Measurements from ENCODE around the gene TECR. TPM values are rescaled to one million over a fixed set of nuclear protein-coding genes. Genes with fewer than 3 reads are reported as not detected.
"Not testable (repeated sequence)": the region's sequence is repeated elsewhere in the genome, so short reads cannot be mapped to it uniquely, and the experiment has no call there.

Gene TECR
- total RNA-seq, 1 experiment from 2014 or later, result 145 TPM

- Histone ChIP-seq H3K27me3 (ENCODE audit: low read length) (no peaks in the 10 kb centered on the region), H3K36me3 (ENCODE audit: low read depth, low read length) (no peaks in the 10 kb centered on the region), H2AFZ (ENCODE audit: low read length) (no peak overlapping the region), H3K4me1 (ENCODE audit: insufficient read depth, low read length) (peaks cover 54% of the 10 kb centered on the region), H4K20me1 (ENCODE audit: low read length) (no peaks in the 10 kb centered on the region), H3K4me3 (ENCODE audit: low read length) (no peak overlapping the region), H3K9ac (ENCODE audit: low read length) (no peak overlapping the region), H3K9me2 (replicated peaks; ENCODE audit: low read length) (no peaks in the 10 kb centered on the region), H3K27ac (ENCODE audit: low read length) (no peak overlapping the region), H3K79me2 (ENCODE audit: low read length) (no peaks in the 10 kb centered on the region), H3F3A (ENCODE audit: low read length, unreplicated experiment) (peaks cover 13% of the 10 kb centered on the region), H3K4me2 (ENCODE audit: low read length) (no peak overlapping the region), H3K9me3 (ENCODE audit: low read length) (no peaks in the 10 kb centered on the region)
- ChIA-PET POLR2A (ENCODE audit: unreplicated experiment) (no interaction called here), CTCF (no interaction called here)
- BruUV-seq (replicated peaks), result no TSS peak
- no peak for DNase-seq
- intact Hi-C loops (cut with micrococcal nuclease), result no loop called here
- ATAC-seq, result no peak
- no peak for TF ChIP-seq EZH2 (IDR thresholded peaks at IDR 0.05; ENCODE audit: low read length, unreplicated experiment)
- no peak for TF ChIP-seq CTCF (conservative IDR thresholded peaks at IDR 0.05; ENCODE audit: low read depth, low read length)
- no peak for TF ChIP-seq EZH2phosphoT487 (IDR thresholded peaks at IDR 0.05; ENCODE audit: borderline replicate concordance, low read length)
These were observed 26.1 kb upstream of the TECR start for GRCh38 chr19:14503285-14503684.

- not testable (repeated sequence) for BruUV-seq (replicated peaks)
- POLR2A ChIA-PET (ENCODE audit: unreplicated experiment), result interaction anchor here (0.8 to 1.0 kb wide), 2 partner anchors 12 to 14 kb away, joined by 4 to 12 read pairs; no protein-coding TSS in a partner anchor
These were observed 24.8 kb upstream of the TECR start for GRCh38 chr19:14504575-14504974.

GRCh38 chr19:14505488-14506239, 23.7 kb upstream of the TECR start:
- peak overlapping the region; percentile 62 for H2AFZ ChIP-seq (ENCODE audit: low read length)
- no peaks in the 10 kb centered on the region for H4K20me1 ChIP-seq (ENCODE audit: low read length)
- peak overlapping the region; percentile 41 for H3K4me3 ChIP-seq (ENCODE audit: low read length)
- peak overlapping the region; percentile 79 for H3K4me2 ChIP-seq (ENCODE audit: low read length)
- no peaks in the 10 kb centered on the region for H3K36me3 ChIP-seq (ENCODE audit: low read depth, low read length)
- POLR2A ChIA-PET (ENCODE audit: unreplicated experiment), result interaction anchor here (0.6 to 1.6 kb wide), 7 partner anchors 9 to 124 kb away, joined by 3 to 16 read pairs (median 4); partner anchors contain the start of gene DNAJB1
- H3K27me3 ChIP-seq (ENCODE audit: low read length), result no peaks in the 10 kb centered on the region
- ATAC-seq (peak; percentile 83), DNase-seq (peak; percentile 99)
- H3K9me3 ChIP-seq (ENCODE audit: low read length), result no peaks in the 10 kb centered on the region
- peaks cover 13% of the 10 kb centered on the region for H3F3A ChIP-seq (ENCODE audit: low read length, unreplicated experiment)
- no peaks in the 10 kb centered on the region for H3K9me2 ChIP-seq (replicated peaks; ENCODE audit: low read length)
- no peak for TF ChIP-seq EZH2 (IDR thresholded peaks at IDR 0.05; ENCODE audit: low read length, unreplicated experiment)
- TF ChIP-seq EZH2phosphoT487 (IDR thresholded peaks at IDR 0.05; ENCODE audit: borderline replicate concordance, low read length), result no peak
- peak; percentile 93 for TF ChIP-seq CTCF (conservative IDR thresholded peaks at IDR 0.05; ENCODE audit: low read depth, low read length)
- H3K27ac ChIP-seq (ENCODE audit: low read length), result peak overlapping the region; percentile 96
- intact Hi-C loops (cut with micrococcal nuclease), result loop anchor here (1.0 kb wide), 3 partner anchors 9 to 30 kb away; partner anchors contain the start of genes GIPC1 and PTGER1
- peak overlapping the region; percentile 81 for H3K9ac ChIP-seq (ENCODE audit: low read length)
- CTCF ChIA-PET, result interaction anchor here (0.6 to 1.3 kb wide), 6 partner anchors 9 to 271 kb away, joined by 3 to 15 read pairs (median 4); partner anchors contain the start of genes DNAJB1 and GIPC1
- TSS peak; percentile 95 for BruUV-seq (replicated peaks)
- H3K4me1 ChIP-seq (ENCODE audit: insufficient read depth, low read length), result peaks cover 73% of the 10 kb centered on the region
- H3K79me2 ChIP-seq (ENCODE audit: low read length), result 0 out of 2 replicates have a peak, but pooled peaks cover 7% of the 10 kb centered on the region

More at GRCh38 chr19:14504575-14504974, 24.8 kb upstream of the TECR start:
- H3K36me3 ChIP-seq (ENCODE audit: low read depth, low read length); H3K9ac ChIP-seq (ENCODE audit: low read length); H3K27me3 ChIP-seq (ENCODE audit: low read length); ATAC-seq; H3K4me3 ChIP-seq (ENCODE audit: low read length); H3K9me3 ChIP-seq (ENCODE audit: low read length); H3K9me2 ChIP-seq (replicated peaks; ENCODE audit: low read length); H3K79me2 ChIP-seq (ENCODE audit: low read length); H2AFZ ChIP-seq (ENCODE audit: low read length); DNase-seq; H4K20me1 ChIP-seq (ENCODE audit: low read length); intact Hi-C loops (cut with micrococcal nuclease): not testable (repeated sequence)
- H3K27ac ChIP-seq (ENCODE audit: low read length), result peak overlapping the region; percentile 96; the same call in 1 of the 2 replicates
- peak overlapping the region; percentile 79; the same call in 1 of the 2 replicates for H3K4me2 ChIP-seq (ENCODE audit: low read length)
- peaks cover 64% of the 10 kb centered on the region for H3K4me1 ChIP-seq (ENCODE audit: insufficient read depth, low read length)
- CTCF ChIA-PET, result interaction anchor here (0.6 kb wide), 2 partner anchors 39 to 846 kb away, joined by 3 to 4 read pairs; no protein-coding TSS in a partner anchor
- H3F3A ChIP-seq (ENCODE audit: low read length, unreplicated experiment), result peaks cover 13% of the 10 kb centered on the region
